Measurements from ENCODE around the gene STXBP3.
"Not testable (repeated sequence)": the region's sequence is repeated elsewhere in the genome, so short reads cannot be mapped to it uniquely, and the experiment has no call there.

GRCh38 chr1:108781575-108781944 is 35.1 kb downstream of the STXBP3 start:
- not testable (repeated sequence) for TF ChIP-seq CTCF (IDR thresholded peaks at IDR 0.05; ENCODE audit: low read depth, low read length, missing input control); RXRA (IDR thresholded peaks at IDR 0.05)

Measured in liver (tissue), 3 donors.